ENCODE results near the gene SETSIP.

The SETSIP gene

DNA sequence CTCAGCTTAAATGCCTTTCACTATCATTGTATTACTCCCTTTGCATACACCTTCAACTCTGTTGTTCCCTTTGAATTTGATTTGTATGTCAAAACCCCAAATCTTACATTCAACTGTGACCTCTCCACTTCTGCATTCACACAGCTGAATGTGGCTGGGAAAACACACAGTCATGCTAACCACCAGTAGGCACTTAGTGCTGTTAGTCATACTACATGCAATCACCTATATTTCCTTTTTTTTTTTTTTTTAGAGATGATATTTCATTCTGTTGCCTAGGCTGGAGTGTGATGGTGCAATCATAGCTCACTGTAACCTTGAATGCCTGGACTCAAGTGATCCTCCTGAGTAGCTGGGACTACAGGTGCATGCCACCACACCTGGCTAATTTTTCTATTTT lies 21.1 kb upstream of the SETSIP start:
- Histone ChIP-seq H3K9me3 (no peaks in the 10 kb centered on the region), H3K27me3 (no peaks in the 10 kb centered on the region), H3K4me3 (no peak overlapping the region), H3K36me3 (peaks cover 0 to 13% (median 0%) of the 10 kb centered on the region in 3 donors), H3K4me1 (no peaks in the 10 kb centered on the region), H3K27ac (no peak overlapping the region)
- DNase-seq, result no peak
- TF ChIP-seq, protein P1, sequence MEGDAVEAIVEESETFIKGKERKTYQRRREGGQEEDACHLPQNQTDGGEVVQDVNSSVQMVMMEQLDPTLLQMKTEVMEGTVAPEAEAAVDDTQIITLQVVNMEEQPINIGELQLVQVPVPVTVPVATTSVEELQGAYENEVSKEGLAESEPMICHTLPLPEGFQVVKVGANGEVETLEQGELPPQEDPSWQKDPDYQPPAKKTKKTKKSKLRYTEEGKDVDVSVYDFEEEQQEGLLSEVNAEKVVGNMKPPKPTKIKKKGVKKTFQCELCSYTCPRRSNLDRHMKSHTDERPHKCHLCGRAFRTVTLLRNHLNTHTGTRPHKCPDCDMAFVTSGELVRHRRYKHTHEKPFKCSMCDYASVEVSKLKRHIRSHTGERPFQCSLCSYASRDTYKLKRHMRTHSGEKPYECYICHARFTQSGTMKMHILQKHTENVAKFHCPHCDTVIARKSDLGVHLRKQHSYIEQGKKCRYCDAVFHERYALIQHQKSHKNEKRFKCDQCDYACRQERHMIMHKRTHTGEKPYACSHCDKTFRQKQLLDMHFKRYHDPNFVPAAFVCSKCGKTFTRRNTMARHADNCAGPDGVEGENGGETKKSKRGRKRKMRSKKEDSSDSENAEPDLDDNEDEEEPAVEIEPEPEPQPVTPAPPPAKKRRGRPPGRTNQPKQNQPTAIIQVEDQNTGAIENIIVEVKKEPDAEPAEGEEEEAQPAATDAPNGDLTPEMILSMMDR (IDR thresholded peaks at IDR 0.05), result no peak
- intact Hi-C loops (cut with DNase I; ENCODE audit: low total_unique reads), result no loop called here

DNA sequence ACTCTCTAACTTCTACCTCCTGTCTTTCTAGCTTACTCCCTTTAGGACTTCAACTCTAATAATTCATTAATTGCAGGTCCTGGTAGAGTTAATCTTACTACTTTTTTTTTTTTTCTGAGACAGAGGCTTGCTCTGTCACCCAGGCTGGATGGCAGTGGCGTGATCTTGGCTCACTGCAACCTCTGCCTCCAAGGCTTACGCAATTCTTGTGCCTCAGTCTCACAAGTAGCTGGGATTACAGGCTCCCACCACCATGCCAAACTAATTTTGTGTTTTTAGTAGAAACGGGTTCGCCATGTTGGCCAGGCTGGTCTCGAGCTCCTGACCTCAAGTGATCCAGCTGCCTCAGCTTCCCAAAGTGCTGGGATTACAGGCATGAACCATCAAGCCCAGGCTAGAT lies 20.7 kb upstream of the SETSIP start:
- intact Hi-C loops (cut with DNase I; ENCODE audit: low total_unique reads), result no loop called here
- peaks cover 0 to 13% (median 0%) of the 10 kb centered on the region in 3 donors for H3K36me3 ChIP-seq
- TF ChIP-seq, protein P1 (IDR thresholded peaks at IDR 0.05), result no peak
- H3K9me3 ChIP-seq, result no peaks in the 10 kb centered on the region
- H3K4me3 ChIP-seq, result no peak overlapping the region
- no peak overlapping the region for H3K27ac ChIP-seq
- no peak for DNase-seq
- H3K4me1 ChIP-seq, result no peaks in the 10 kb centered on the region
- no peaks in the 10 kb centered on the region for H3K27me3 ChIP-seq

DNA sequence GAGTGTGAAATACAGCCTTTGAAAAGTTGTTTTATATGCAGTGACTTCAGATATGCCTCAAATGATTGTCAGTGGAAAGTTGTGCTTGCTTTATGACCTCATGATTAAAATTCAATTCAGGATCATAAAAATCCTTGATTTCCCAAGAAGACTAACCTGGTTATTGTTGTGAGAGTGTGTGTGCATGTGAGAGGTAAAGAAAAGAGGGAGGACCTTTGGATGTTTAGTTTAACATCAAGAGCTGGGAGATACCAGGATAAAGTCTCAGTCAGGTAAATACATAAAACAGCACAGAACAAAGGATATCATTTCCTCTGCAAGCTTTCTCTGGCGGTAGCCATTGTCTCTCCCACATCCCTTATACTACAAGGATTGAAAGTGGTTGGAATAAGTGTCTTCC lies 19.4 kb upstream of the SETSIP start:
- no peak for DNase-seq
- no peaks in the 10 kb centered on the region for H3K27me3 ChIP-seq
- TF ChIP-seq, protein P1 (IDR thresholded peaks at IDR 0.05), result no peak
- H3K27ac ChIP-seq, result no peak overlapping the region
- H3K4me3 ChIP-seq, result no peak overlapping the region
- intact Hi-C loops (cut with DNase I; ENCODE audit: low total_unique reads), result no loop called here
- no peaks in the 10 kb centered on the region for H3K4me1 ChIP-seq
- peaks cover 0 to 13% (median 0%) of the 10 kb centered on the region in 3 donors for H3K36me3 ChIP-seq
- no peaks in the 10 kb centered on the region for H3K9me3 ChIP-seq

DNA sequence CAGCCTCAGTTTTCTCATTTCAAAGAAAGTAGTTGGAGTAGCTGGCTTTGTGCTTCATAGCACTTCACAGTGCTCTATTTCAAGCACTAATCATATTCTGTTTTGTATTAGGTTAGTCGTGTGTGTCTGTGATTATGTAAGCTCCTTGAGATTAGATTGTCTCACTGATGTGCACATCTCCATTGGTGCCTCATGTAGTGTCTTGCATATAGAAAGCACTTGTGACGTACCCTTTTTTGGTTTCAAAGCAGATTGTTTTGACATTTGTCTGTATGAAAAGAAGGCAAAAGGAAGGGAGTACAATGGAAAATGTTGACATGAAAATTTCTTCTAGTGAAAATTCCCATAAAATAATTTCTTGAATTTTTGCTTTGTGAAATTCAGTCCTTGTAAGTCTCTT lies 18.9 kb upstream of the SETSIP start:
- H3K27ac ChIP-seq, result no peak overlapping the region
- no peak overlapping the region for H3K4me3 ChIP-seq
- no peaks in the 10 kb centered on the region for H3K4me1 ChIP-seq
- intact Hi-C loops (cut with DNase I; ENCODE audit: low total_unique reads), result no loop called here
- peaks cover 0 to 13% (median 0%) of the 10 kb centered on the region in 3 donors for H3K36me3 ChIP-seq
- TF ChIP-seq, protein P1 (IDR thresholded peaks at IDR 0.05), result no peak
- H3K27me3 ChIP-seq, result no peaks in the 10 kb centered on the region
- H3K9me3 ChIP-seq, result no peaks in the 10 kb centered on the region
- DNase-seq, result no peak

DNA sequence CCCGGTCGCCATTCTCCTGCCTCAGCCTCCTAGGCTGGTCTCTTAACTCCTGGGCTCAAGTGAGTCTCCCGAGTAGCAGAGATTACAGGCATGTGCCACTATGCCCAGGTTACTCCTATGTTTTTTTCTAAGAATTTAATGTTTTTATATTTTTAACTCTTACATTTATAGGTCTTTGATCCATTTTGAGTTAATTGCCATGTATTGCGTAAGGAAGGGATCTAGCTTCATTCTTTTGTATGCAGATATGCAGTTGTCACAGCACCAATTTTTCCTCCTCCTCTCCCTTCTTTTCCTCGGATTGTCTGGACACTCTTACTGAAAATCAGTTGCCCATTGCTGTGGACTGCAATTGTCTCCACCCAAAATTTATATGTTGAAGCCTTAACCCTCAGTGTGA lies 16.4 kb upstream of the SETSIP start:
- H3K4me3 ChIP-seq, result no peak overlapping the region
- TF ChIP-seq, protein P1 (IDR thresholded peaks at IDR 0.05), result no peak
- no peak overlapping the region for H3K27ac ChIP-seq
- no peaks in the 10 kb centered on the region for H3K4me1 ChIP-seq
- DNase-seq, result no peak
- peaks cover 0 to 2% (median 2%) of the 10 kb centered on the region in 3 donors for H3K9me3 ChIP-seq
- intact Hi-C loops (cut with DNase I; ENCODE audit: low total_unique reads), result no loop called here
- H3K27me3 ChIP-seq, result no peaks in the 10 kb centered on the region
- H3K36me3 ChIP-seq, result peaks cover 0 to 7% (median 0%) of the 10 kb centered on the region in 3 donors

DNA sequence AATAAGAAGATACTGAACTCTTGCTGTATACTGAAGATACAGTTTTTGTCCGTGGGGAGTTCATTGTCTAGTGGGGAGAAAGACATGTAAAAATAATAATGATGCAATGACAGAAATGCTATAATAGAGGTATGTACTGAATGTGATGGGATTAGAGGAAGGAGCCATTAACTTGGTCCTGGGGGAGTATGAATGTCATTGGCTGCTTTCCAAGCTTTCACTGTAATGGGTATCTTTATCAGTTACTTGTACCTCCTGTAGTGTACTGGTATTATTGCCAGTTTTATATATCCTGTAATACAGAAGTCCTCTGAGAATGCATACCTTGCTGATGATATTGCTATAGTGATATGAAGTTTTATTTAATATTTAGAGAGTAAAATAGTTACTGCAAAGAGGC lies 12.3 kb upstream of the SETSIP start:
- no peak overlapping the region for H3K4me3 ChIP-seq
- H3K27ac ChIP-seq, result no peak overlapping the region
- H3K9me3 ChIP-seq, result peaks cover 0 to 21% (median 17%) of the 10 kb centered on the region in 3 donors
- peaks cover 0 to 8% (median 0%) of the 10 kb centered on the region in 3 donors for H3K36me3 ChIP-seq
- no peaks in the 10 kb centered on the region for H3K4me1 ChIP-seq
- no peaks in the 10 kb centered on the region for H3K27me3 ChIP-seq
- DNase-seq, result no peak
- TF ChIP-seq, protein P1 (IDR thresholded peaks at IDR 0.05), result no peak
- intact Hi-C loops (cut with DNase I; ENCODE audit: low total_unique reads), result no loop called here

All from tibial artery (tissue), 4 donors.